ENCODE measurements around the gene DDRGK1.
A peak's percentile ranks its signal among the peaks of the same experiment; 100 is the strongest.
"Not testable (repeated sequence)": the region's sequence is repeated elsewhere in the genome, so short reads cannot be mapped to it uniquely, and the experiment has no call there.

The DDRGK1 gene

DNA sequence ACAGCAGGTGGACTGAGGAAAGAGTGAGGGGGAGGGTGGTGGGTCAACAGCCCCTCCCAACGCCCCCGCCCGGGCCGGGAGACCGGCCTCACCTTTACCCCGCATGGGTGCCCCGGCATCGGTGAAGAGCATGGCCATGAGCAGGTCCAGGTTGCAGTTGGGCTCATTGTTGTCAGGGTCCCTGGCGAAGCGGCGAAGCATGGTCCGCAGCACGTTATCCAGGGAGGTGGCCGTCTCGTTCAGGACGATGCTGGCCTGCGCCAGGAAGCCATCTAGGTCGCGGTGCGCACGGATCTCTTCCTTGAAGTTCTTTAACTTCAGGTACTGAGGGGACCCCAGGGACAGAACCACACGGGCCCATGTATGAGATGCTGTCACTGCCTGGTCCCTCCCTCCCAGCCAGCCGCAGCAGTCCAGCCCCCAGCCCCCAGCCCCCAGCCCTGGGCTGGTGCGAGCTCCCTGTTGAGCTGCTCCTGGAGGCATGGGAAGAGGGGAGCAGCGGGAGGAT, 29.6 kb upstream of the DDRGK1 start:
- DNase-seq, result no peak

DNA sequence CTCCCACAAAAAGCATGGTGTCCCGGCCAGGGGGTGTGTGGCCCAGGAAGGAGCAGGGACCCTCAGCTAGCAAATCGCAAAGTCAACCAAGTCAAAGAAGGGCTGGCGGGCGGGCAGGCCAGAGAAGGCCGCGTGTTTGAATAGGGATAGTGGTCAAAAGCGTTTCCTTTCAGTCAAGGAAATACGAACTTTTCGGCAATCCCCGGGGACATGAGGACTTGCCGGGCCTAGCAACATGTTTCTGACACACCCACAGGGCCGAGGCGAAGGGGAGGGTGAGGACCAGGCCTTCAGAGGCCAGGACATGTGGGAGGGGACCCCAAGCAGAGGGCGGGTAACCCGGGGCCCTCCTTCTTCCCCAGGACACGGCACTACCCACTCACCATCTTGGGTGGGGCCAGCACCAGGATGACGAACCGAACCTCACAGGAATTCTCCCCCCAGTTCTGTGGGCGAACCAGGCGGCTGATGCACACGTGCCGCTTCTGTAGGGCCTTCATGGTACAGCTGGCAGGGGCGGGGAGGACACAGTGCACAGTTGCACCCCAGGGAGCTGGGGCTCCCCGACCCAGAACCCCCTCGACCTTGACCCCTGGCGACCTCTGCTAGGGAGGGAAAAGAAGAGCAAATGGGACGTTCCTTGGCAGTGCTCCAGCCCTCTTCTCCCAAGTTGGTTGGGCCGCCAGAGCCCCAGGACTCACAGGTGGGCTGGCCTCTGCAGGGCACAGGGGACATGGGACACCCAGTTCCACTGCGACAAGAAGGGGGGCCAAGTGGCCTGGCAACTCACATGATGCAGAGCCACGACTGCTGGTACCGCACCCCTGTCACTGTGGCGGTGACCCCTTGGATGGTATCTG, 28.9 kb upstream of the DDRGK1 start:
- DNase-seq, result no peak

DNA sequence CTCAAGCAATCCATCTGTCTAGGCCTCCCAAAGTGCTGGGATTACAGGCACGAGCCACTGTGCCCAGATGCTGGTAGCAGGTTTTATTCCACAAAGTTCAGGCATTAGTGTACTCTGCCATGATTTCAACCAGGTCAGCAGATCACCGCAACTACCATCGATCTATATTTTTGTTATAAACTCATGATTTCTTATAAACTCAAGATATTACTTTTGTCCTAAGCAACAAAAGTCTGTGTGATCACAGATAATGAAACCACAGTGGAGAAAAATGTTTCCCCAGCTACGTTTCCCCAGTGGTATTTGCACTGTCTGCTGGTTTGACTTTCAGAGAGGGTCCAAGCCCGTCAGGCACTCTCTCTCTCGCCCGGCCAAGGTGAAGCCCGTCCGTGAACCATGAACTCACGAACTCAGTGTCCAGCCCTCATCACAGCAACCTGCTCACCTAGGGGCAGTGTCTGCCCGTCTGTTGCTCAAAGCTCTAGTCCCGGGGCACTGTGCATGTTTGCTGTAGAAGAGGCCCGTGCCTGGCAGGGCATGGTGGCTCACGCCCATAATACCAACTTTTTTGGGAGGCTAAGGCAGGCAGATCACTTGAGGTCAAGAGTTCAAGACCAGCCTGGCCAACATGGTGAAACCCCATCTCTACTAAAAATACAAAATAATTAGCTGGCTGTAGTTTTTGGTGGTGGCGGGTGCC, 27.6 kb upstream of the DDRGK1 start:
- DNase-seq, result no peak

DNA sequence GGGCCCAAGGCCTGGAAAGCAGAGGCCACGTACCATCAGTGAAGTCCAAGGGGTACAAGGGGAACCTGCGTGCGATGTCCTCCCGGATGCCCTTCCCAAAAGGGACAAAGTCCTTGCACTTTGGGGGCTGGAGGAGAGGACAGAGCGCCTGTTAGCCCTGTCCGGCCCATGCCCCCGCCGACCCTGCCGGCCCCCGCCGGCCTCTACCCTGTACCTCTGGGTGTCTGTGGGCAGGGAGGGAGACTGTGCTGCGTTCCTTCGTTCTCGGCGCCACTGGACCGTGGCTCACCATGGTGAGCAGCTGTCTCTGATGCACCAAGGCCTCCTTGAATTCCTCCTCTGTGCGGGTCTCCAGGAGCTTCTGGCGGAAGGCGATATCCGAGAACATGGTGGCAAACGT, 26.6 kb upstream of the DDRGK1 start:
- DNase-seq, result no peak

DNA sequence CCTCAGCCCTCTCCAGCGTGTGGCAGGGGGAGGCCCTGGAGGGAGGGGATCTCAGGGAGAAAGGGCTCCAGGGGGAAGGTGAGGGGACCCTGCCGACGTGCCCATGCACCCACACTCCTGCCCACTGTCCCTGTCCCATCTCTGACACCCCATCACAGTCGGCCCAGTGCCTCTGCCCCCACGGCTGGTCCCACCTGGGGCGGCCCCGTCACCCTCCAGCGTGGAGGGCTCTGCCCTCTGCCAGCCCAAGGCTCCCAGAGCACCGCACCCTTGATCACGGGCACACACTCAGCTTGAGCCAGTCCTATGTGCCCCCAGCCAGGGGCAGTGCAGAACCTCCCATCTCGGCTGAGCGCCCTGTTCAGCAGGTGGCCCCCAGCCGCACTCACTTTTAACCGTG, 25.3 kb upstream of the DDRGK1 start:
- DNase-seq, result no peak

DNA sequence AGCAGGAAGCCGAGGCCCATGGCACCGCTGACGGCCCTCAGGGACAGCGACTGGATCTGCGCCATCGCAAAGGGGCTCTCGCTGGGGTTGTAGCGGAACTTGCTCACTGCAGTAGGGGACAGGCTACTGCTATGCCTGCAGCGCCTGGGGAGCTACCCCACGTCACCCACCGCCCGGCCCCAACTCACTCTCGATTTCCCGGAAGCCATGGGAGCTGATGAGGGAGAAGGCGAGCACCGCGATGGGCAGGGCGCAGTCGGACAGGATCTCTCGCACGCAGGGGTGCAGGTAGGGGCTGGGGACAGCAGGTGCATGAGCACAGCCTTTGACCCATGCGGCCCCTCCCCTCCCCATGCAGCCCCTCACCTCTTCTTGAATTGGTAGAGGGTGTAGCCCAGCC, 24.7 kb upstream of the DDRGK1 start:
- no peak for DNase-seq

DNA sequence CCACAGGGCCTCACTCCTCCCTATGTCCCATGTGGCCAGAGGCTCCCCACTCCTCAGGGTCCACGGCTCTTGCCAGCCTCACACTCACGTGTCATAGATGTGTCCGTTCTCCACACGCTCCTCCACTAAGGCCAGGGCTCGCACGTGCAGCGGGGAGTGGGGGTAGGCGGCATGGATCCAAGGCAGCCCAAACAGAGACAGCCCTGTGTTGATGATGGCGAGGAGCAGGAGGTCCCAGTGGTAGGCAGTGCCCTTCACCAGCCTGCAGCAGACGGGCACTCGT, 24.2 kb upstream of the DDRGK1 start:
- no peak for DNase-seq

DNA sequence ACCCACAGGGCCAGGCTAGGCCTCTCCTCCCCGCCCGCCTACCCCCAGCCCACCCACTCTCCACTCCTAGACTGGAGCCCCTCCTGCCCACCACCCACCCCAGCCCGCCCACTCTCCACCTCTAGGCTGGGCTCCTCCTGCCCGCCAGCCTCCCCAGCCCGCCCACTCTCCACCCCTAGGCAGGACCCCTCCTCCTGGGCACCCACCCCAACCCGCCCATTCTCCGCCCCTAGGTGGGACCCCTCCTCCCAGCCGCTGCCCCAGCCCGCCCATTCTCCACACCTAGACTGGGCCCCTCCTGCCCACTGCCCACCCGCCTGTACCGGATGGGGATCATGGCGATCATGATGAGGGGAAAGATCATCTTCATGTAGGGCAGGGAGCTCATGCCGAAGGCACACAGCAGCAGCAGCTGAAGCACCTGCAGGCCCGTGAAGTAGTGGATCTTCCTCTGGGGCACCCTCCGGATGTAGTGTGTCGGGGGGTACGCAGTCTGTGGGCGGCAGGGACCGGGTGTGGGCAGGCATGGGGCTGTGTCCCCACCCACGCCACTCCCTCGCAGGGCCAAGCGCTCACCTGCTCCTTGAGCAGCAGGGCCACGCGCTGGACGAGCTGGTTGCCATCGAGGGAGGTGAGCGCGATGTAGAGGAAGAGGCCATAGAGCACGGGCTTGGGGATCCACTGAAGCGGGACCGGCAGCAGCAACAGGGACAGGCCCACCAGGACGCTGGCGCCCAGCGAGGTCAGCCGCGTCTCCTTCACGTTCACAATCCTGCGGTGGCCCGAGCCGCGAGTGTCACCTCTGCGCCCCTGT, 23.7 kb upstream of the DDRGK1 start:
- no peak for DNase-seq

DNA sequence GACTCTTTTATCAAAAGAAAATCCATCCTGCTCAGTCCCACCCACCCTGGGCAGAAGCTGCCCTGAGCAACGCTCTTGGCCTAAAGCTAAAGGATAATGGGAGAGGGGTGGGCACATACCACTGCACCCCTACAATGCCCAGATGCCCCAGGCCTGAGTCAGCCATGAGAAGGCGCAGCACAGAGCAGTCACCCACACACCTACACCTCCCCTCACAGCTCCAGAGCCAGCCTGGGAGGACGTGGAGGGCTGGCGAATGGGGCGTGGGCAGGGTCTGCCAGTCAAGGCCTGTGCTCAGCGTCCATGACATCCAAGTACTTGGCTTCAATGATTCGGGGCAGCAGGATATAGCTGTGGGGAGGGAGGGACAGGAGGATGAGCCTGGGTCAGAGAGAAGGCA, 23.0 kb upstream of the DDRGK1 start:
- no peak for DNase-seq

DNA sequence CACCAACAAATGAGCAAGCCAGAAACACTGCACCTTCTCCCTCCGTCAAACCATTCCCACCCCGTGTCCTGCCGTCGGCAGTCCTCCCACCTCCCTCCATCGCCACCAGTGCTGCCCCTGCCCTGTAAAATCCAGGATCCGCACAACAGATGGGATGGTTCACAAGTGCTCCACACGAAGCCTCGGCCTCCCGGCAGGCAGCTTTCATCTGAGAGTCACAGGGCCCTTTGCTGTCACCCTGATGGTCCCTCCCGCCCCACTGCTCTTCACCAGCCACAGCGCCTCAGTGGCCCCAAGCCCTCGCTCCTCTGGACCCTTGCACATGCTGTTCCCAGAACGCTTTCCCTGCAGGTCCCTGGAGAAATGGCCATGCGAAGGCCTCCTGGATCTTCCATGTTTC, 22.4 kb upstream of the DDRGK1 start:
- DNase-seq, result no peak

DNA sequence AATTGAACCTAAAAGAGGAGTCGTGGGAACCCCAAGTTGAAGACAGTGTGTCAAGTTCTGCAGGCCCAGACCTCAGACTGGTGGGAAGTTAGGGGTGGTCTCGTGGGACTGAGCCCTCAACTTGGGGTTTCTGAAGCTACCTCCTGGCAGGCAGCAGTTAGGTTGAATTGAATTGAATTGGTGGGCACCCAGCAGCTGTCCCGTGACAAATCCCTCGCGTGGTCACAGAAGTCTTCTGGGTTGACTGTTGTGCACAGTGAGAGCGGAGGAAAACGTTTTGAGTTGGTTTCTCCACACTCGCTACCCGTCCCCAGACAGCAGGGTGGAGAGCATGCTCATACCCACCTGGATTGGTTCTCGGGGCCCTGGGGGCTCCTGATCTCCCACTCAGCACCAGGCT, 21.6 kb upstream of the DDRGK1 start:
- no peak for DNase-seq

DNA sequence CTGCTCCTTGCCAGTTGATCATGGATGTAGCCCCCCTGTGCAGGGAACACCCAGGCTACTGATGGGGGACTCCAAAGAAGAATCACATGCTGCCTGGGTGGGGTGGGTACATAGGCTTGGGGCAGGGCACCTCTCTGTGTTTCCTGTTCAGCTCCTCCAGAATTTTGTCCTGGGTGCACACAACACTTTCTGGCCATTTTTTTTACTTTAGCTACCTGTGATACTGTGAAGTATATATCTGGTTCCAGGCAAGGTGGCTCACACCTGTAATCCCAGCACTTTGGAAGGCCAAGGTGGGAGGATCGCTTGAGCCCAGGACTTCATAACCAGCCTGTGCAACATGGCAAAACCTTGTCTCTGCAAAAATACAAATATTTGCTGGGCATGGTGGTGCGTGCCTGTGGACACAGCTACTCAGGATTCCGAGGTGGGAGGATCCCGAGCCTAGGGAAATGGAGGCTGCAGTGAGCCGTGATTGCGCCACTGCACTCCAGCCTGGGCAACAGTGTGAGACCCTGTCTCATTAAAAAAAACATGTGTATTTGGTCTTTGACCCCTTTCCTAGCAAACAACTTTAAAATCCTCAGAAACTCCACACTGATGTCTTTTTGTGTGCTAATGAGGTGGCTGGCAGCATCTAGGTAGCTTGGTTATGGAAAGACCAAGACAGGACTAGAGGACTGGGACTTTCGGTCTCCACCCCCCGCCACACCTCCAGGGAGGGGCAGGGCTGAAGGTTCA, 20.4 kb upstream of the DDRGK1 start:
- no peak for DNase-seq

DNA sequence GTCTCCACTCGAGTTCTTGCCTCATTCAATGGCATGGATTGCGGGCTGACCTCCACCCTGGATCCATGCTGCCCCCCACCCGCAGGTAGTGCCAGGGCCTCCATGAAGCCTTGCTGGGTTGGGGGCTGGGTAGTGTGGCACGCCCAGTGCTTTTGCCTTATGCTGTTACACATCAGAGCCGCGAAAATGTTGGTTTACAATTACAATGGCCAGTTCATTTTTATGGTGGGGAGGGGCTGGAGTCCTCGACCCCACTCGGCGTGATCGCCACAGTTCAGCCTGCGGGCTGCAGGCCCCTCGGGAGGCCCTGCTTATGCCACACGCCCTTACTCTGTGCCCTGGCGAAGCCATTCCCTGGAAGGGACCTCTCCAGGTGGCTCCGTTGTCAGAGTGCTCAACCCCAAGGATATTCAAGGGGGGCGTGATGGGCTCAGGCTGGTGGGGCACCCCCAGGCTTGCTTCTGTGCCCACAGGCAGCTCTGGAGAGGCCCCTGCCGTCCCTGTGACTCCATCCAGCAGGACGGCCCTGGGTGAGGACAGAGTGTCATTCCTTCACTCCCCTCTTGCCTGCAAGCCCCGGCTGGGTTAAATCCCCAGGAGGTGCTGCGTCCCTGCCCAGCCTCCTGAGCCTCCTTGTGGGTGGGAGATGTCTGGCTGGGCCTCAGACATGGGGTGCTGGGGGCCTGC, 19.7 kb upstream of the DDRGK1 start:
- no peak for DNase-seq

DNA sequence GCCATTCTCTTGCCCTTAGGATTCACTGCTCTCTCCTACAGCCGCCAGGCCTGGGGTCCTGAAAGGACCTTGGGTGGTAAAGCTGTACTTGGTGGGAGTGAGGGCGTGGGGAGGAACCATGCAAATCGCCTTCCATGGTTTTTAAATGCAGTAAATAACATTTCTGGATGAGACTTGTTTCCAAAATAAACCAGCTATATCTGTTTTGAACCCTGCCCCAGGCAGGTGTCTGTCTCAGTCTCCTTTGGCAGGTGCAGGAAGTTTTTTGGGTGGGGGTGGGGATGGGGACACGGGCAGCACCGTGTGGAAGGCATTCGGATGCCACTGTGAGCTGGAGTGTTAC, 19.1 kb upstream of the DDRGK1 start:
- no peak for DNase-seq

DNA sequence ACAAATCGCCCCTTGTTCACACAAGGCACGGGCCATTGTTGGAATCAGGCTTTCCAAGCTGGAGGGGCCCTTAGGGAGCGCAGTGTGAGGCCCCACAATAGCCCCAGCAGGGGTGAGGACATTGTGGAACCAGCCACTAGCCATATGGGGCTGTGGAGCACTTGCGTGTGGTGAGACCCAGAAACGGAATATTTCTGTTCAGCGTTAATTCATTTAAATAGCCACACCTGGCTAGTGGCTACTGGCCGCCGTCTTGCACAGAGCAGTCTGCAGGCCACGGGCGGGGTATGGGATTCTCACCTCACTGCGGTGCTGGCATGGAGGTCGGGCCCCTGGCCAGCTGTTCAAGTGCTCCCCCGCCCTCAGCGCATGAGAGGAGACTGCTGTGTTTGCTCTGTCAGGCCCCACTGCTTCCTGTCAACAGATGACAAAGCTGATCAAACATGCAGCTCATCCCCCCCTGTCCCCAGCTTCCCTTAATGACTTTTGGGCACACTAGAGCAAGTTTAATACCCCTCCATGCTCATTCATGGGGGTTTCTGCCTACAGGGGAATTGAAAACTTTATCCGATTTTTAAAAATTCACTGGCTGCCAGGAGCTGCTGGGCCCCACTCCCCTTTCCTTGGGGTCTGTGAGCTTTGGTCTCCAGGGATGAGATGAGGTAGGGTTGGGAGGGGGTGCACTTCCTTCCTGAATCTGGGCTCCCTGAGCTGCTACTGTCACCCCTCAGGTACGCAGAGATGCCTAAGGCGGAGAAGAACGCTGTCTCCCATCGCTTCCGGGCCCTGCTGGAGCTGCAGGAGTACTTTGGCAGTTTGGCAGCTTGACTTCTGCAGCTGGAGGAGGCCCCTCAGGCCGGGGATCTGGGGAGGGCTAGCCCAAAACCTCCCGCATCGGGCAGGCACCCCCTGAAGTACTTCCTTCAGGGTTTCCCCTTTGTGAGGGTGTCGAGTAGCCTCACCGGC, 18.4 kb upstream of the DDRGK1 start:
- peak in 2 of 4 experiments; percentile 23 to 43 for DNase-seq

DNA sequence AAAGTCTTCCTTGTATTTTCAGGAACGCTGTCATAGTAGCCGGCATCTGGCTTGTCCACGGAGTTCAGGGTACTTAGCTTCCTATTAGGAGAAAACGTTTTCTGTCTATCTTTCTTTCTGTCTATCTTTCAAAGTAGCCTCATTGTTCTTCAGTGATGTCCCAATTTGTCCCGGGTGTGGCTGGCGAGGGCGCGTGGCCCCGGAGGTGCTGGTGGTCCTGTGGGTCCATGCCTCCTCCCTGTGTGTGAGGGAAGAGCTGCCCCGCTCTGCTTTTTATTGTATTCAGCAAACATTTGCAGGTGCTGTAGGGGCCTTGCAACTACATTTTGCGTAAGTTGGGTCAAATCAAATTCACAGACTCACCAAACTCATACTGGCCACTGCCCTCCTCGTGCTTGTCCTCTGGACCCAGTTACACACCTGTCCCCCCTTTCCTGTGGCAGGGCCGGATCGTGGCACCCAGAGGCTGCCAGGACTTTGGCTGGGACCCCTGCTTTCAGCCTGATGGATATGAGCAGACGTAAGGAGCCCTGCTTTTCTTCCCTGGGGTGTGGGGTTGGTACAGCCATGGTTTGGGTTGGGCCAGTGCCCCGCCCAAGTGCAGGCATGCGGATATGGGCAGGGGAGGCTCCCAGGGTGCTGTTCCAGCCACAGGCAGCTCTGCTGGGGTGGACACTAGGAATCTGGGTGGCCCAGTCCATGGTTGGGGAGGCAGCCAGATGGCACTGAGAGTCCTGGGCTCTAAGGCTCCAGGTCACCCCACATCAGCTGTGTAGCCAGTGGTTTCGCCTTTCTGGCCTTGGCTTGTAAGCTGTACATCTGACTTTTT, 17.1 kb upstream of the DDRGK1 start:
- no peak for DNase-seq

DNA sequence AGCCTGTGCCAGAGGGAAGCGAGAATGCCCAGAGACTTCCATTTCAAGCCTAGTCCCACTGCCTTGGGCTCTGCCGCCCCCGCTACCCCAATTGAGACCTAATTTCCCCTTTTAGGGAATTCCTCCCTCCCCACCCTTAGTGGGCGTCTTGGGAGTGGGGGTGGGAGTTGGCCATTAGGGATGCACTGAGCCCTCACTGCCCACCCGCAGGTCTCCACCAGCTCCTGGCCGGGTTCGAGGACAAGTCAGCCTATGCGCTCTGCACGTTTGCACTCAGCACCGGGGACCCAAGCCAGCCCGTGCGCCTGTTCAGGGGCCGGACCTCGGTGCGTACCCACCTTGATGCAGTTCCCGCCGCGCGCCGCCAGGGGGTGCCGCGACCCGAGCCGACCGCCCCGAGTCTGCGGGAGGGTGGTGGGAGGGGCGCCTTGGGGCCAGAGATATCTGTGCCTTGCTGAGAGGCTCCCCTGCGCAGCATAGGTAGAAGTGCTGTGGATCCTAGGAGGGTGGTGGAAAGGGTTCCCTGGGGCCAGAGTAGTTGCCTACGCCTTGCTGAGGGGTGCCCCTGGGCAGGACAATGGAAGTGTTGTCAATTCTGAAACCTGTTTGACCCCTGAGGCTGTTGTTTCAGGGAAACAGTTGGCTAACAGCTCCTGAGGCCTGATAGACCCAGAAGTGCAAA, 14.0 kb upstream of the DDRGK1 start:
- DNase-seq, result peak; percentile 51 to 71 (median 60)

DNA sequence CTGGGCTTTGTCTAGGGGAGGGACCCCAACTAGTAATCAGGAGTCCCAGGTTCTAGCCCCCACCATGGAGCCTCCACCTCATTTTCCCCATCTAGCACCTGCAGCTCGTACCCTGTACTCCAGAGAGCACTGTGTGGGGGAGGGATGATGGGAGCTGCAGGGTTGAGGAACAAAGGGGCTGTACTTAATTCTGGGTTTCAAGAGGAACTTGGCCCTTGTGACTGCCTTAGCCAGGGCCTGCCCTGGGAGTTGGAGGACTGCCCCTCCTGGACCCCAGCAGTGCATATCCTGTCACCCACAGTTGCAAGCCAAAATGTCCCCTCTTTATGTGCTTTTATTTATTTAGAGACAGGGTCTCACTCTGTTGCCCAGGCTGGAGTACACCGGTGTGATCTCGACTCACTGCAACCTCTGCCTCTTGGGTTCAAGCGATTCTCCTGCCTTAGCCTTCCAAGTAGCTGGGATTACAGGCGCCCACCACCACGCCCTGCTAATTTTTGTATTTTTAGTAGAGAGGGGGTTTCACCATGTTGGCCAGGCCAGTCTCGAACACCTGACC, 11.0 kb upstream of the DDRGK1 start:
- not testable (repeated sequence) for DNase-seq

DNA sequence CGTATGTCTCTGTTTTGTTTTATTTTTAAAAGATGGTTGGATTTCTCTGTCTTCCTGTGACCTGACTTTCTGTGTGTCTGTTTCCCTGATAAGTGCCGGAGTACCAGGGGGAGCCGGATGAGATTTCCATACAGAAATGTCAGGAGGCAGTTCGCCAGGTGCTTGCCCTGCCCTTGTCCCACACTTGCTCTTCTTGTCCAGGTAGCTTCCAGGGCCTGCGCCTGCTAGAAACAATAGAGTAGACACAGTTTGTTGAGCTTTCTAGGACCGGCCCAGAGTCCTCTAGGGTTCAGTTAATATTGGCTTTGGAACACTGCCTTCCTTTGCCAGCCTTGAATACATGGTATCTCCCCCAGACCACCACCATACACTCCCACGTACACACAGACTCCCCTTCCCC, 8.7 kb upstream of the DDRGK1 start:
- no peak for DNase-seq
